ENCODE data around the gene JUN. TPM values are rescaled to one million over a fixed set of nuclear protein-coding genes. Genes with fewer than 3 reads are reported as not detected.

The JUN gene
- total and polyA plus RNA-seq, 2 of the 13 experiments (the other 11 are each of a cell fraction or from before 2014, with no cell fraction given) = 18.2 to 22.3 TPM

DNA sequence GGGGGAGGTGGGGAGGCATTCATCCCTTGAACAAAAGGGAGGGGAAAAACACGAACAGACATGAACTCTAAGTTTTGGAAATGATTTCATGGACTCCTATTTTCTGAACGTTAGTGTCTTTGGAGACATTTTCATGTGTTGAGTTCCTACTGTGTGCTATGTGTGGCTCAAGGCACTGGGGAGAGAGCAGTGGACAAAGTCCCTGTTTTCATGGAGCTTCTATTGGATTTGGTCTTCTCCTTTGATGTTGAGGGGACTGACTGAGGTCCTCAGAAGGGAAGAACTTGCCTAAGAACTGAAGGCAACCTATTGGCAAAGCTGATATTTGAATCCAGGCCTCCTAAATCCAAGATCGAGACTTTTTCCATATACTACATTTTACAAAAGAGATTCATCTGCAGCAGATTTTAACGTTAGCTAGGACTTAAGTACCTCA is 30.4 kb downstream of the JUN start:
- no peak overlapping the region for H2AFZ ChIP-seq (ENCODE audit: low read length)
- peaks cover 85% of the 10 kb centered on the region for H3K4me1 ChIP-seq (ENCODE audit: insufficient read depth, low read length)
- H3K9me3 ChIP-seq (ENCODE audit: low read length) = no peaks in the 10 kb centered on the region
- DNase-seq (ENCODE audit: low spot score) = peak; percentile 25
- H3K4me3 ChIP-seq (replicated peaks in 1 of 3; ENCODE audit: insufficient read depth in 1 of 3, low read depth in 2 of 3, low read length in 3 of 3) = peak overlapping the region in 1 of 3 experiments; percentile 46; a peak in 2 of 6 replicates
- in situ Hi-C loops (cut with HindIII; ENCODE audit: extremely low pct_ligation_motif_present, low pct_unique_long_range_greater_than_20kb) = no loop called here
- ATAC-seq = peak; percentile 15
- peak overlapping the region; percentile 55 for H3K9ac ChIP-seq (ENCODE audit: insufficient read depth, low read depth, low read length)
- no peaks in the 10 kb centered on the region for H3K36me3 ChIP-seq (replicated peaks in 1 of 2; ENCODE audit: control insufficient read depth in 1 of 2, insufficient read depth in 2 of 2, low read length in 2 of 2)
- WGBS (ENCODE audit: low lambda C conversion rate) = 14% methylated on average over 4 of the region's 4 CpGs
- CTCF ChIA-PET (ENCODE audit: low intra/inter-chr PET ratio, low total read pairs) = no interaction called here
- POLR2A ChIA-PET = interaction anchor here (1.0 to 2.5 kb wide), 3 partner anchors 10 to 30 kb away, joined by 3 to 21 read pairs (median 19); partner anchors contain the start of gene JUN
- peak overlapping the region; percentile 65 for H3K4me2 ChIP-seq (ENCODE audit: low read depth, low read length)
- BruUV-seq (replicated peaks) = no TSS peak
- no peaks in the 10 kb centered on the region for H3K27me3 ChIP-seq (ENCODE audit: control insufficient read depth in 1 of 2, insufficient read depth in 2 of 2, low read length in 2 of 2)
- intact Hi-C loops (cut with micrococcal nuclease; ENCODE audit: unreplicated experiment) = no loop called here
- no peaks in the 10 kb centered on the region for H4K20me1 ChIP-seq (ENCODE audit: insufficient read depth, low read length)
- H3K79me2 ChIP-seq (ENCODE audit: insufficient read depth, low read length) = no peaks in the 10 kb centered on the region
- FAIRE-seq = no peak
- peak overlapping the region; percentile 79 for H3K27ac ChIP-seq (ENCODE audit: extremely low read length, insufficient read depth, low read length)
- TF ChIP-seq, protein P1, sequence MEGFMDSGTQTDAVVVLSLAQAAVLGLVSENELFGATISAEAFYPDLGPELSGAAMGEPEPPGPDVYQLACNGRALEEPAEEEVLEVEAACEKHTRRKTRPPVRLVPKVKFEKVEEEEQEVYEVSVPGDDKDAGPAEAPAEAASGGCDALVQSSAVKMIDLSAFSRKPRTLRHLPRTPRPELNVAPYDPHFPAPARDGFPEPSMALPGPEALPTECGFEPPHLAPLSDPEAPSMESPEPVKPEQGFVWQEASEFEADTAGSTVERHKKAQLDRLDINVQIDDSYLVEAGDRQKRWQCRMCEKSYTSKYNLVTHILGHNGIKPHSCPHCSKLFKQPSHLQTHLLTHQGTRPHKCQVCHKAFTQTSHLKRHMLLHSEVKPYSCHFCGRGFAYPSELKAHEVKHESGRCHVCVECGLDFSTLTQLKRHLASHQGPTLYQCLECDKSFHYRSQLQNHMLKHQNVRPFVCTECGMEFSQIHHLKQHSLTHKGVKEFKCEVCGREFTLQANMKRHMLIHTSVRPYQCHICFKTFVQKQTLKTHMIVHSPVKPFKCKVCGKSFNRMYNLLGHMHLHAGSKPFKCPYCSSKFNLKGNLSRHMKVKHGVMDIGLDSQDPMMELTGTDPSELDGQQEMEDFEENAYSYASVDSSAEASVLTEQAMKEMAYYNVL (CRISPR knock-in tag; IDR thresholded peaks at IDR 0.05; ENCODE audit: borderline replicate concordance) = 0 out of 2 replicates have a peak, but pooled peaks have one; percentile 2
- TF ChIP-seq DNMT3B (CRISPR knock-in tag; conservative IDR thresholded peaks at IDR 0.05) (0 out of 2 replicates have a peak, but pooled peaks have one; percentile 38), PAWR (CRISPR knock-in tag; IDR thresholded peaks at IDR 0.05; ENCODE audit: borderline replicate concordance) (no peak), EP300 (IDR thresholded peaks at IDR 0.05; ENCODE audit: low read depth in 2 of 2, low read length in 2 of 2) (0 out of 4 replicates have a peak, but pooled peaks of 1 of the 2 experiments have one; percentile 10), EP300 (CRISPR knock-in tag; IDR thresholded peaks at IDR 0.05; ENCODE audit: borderline replicate concordance) (no peak), TCF7 (IDR thresholded peaks at IDR 0.05; ENCODE audit: low read depth) (peak; percentile 49; the same call in 1 of the 2 replicates), HNRNPH1 (optimal IDR thresholded peaks at IDR 0.05; ENCODE audit: low read depth, low read length) (no peak), KDM3A (CRISPR knock-in tag; IDR thresholded peaks at IDR 0.05; ENCODE audit: low read depth) (no peak), NFIC (IDR thresholded peaks at IDR 0.05; ENCODE audit: low read length) (0 out of 2 replicates have a peak, but pooled peaks have one; percentile 1), MTA1 (CRISPR knock-in tag; IDR thresholded peaks at IDR 0.05; ENCODE audit: borderline replicate concordance) (no peak), ZNF644 (CRISPR knock-in tag; IDR thresholded peaks at IDR 0.05; ENCODE audit: low read depth) (peak; percentile 87; the same call in 1 of the 2 replicates), KDM5B (CRISPR knock-in tag; IDR thresholded peaks at IDR 0.05; ENCODE audit: borderline replicate concordance) (no peak), ZMAT3 (CRISPR knock-in tag; conservative IDR thresholded peaks at IDR 0.05) (0 out of 2 replicates have a peak, but pooled peaks have one; percentile 4)
- TF ChIP-seq, protein P2, sequence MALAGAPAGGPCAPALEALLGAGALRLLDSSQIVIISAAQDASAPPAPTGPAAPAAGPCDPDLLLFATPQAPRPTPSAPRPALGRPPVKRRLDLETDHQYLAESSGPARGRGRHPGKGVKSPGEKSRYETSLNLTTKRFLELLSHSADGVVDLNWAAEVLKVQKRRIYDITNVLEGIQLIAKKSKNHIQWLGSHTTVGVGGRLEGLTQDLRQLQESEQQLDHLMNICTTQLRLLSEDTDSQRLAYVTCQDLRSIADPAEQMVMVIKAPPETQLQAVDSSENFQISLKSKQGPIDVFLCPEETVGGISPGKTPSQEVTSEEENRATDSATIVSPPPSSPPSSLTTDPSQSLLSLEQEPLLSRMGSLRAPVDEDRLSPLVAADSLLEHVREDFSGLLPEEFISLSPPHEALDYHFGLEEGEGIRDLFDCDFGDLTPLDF (CRISPR knock-in tag; IDR thresholded peaks at IDR 0.05) = no peak
- TF ChIP-seq, protein P3, sequence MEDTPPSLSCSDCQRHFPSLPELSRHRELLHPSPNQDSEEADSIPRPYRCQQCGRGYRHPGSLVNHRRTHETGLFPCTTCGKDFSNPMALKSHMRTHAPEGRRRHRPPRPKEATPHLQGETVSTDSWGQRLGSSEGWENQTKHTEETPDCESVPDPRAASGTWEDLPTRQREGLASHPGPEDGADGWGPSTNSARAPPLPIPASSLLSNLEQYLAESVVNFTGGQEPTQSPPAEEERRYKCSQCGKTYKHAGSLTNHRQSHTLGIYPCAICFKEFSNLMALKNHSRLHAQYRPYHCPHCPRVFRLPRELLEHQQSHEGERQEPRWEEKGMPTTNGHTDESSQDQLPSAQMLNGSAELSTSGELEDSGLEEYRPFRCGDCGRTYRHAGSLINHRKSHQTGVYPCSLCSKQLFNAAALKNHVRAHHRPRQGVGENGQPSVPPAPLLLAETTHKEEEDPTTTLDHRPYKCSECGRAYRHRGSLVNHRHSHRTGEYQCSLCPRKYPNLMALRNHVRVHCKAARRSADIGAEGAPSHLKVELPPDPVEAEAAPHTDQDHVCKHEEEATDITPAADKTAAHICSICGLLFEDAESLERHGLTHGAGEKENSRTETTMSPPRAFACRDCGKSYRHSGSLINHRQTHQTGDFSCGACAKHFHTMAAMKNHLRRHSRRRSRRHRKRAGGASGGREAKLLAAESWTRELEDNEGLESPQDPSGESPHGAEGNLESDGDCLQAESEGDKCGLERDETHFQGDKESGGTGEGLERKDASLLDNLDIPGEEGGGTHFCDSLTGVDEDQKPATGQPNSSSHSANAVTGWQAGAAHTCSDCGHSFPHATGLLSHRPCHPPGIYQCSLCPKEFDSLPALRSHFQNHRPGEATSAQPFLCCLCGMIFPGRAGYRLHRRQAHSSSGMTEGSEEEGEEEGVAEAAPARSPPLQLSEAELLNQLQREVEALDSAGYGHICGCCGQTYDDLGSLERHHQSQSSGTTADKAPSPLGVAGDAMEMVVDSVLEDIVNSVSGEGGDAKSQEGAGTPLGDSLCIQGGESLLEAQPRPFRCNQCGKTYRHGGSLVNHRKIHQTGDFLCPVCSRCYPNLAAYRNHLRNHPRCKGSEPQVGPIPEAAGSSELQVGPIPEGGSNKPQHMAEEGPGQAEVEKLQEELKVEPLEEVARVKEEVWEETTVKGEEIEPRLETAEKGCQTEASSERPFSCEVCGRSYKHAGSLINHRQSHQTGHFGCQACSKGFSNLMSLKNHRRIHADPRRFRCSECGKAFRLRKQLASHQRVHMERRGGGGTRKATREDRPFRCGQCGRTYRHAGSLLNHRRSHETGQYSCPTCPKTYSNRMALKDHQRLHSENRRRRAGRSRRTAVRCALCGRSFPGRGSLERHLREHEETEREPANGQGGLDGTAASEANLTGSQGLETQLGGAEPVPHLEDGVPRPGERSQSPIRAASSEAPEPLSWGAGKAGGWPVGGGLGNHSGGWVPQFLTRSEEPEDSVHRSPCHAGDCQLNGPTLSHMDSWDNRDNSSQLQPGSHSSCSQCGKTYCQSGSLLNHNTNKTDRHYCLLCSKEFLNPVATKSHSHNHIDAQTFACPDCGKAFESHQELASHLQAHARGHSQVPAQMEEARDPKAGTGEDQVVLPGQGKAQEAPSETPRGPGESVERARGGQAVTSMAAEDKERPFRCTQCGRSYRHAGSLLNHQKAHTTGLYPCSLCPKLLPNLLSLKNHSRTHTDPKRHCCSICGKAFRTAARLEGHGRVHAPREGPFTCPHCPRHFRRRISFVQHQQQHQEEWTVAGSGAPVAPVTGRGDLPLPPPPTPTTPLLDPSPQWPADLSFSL (CRISPR knock-in tag; IDR thresholded peaks at IDR 0.05) = 0 out of 2 replicates have a peak, but pooled peaks have one; percentile 53

Measured in HepG2 (cell line).